TTC549 (cell line): ENCODE data around the gene MTA3.
"Not testable (repeated sequence)": the region's sequence is repeated elsewhere in the genome, so short reads cannot be mapped to it uniquely, and the experiment has no call there.

Source experiments
- FAIRE-seq: peaks from 2 replicates; lab custom pipeline; 2012; peaks lifted over from hg19 to GRCh38; lab: Jason Lieb, UNC

MTA3 gene

GRCh38 chr2:42663106-42663780 is 94.8 kb downstream of the MTA3 start:
- peak; percentile 94 for FAIRE-seq

- FAIRE-seq, result no peak
These were observed 95.4 kb downstream of the MTA3 start for GRCh38 chr2:42663828-42664227.

GRCh38 chr2:42673989-42674579 is 105.7 kb downstream of the MTA3 start:
- FAIRE-seq, result no peak

GRCh38 chr2:42675815-42676214 is 107.4 kb downstream of the MTA3 start:
- no peak for FAIRE-seq

GRCh38 chr2:42685303-42685702 is 116.9 kb downstream of the MTA3 start:
- no peak for FAIRE-seq

GRCh38 chr2:42693013-42693615 is 124.7 kb downstream of the MTA3 start:
- FAIRE-seq, result no peak

- no peak for FAIRE-seq
These were observed 125.5 kb downstream of the MTA3 start for GRCh38 chr2:42693688-42694479.

GRCh38 chr2:42696987-42697386 is 128.6 kb downstream of the MTA3 start:
- FAIRE-seq, result no peak

GRCh38 chr2:42698940-42699339 is 130.5 kb downstream of the MTA3 start:
- FAIRE-seq, result no peak

- FAIRE-seq, result no peak
These were observed 138.4 kb downstream of the MTA3 start for GRCh38 chr2:42706836-42707235.

GRCh38 chr2:42708179-42708578 is 139.7 kb downstream of the MTA3 start:
- FAIRE-seq, result no peak

- FAIRE-seq, result no peak
These were observed 143.5 kb downstream of the MTA3 start for GRCh38 chr2:42711896-42712295.

GRCh38 chr2:42712934-42713333 is 144.5 kb downstream of the MTA3 start:
- no peak for FAIRE-seq

GRCh38 chr2:42713920-42714319 is 145.5 kb downstream of the MTA3 start:
- FAIRE-seq, result no peak

GRCh38 chr2:42714686-42715085 is 146.3 kb downstream of the MTA3 start:
- FAIRE-seq, result no peak

- no peak for FAIRE-seq
These were observed 153.5 kb downstream of the MTA3 start for GRCh38 chr2:42721898-42722297.

- no peak for FAIRE-seq
These were observed 154.1 kb downstream of the MTA3 start for GRCh38 chr2:42722320-42723190.

- no peak for FAIRE-seq
These were observed 155.0 kb downstream of the MTA3 start for GRCh38 chr2:42723465-42723864.

GRCh38 chr2:42724886-42725285 is 156.5 kb downstream of the MTA3 start:
- no peak for FAIRE-seq

GRCh38 chr2:42725657-42726056 is 157.2 kb downstream of the MTA3 start:
- FAIRE-seq, result no peak

GRCh38 chr2:42726680-42727079 is 158.2 kb downstream of the MTA3 start:
- no peak for FAIRE-seq

GRCh38 chr2:42731316-42731715 is 162.9 kb downstream of the MTA3 start:
- FAIRE-seq, result not testable (repeated sequence)
